Muscle layer of colon (tissue), 2 donors: Measurements from ENCODE around the gene PI4K2B.

Experiments used
- H3K27ac ChIP-seq: one replicate; pipeline ENCODE4 v1.7.0; 2013; ENCODE audit warnings: low read depth, mild to moderate bottlenecking, low read length, moderate library complexity
- H3K27me3 ChIP-seq, 2 donors: one replicate each; pipeline ENCODE4 v1.7.0; 2013; ENCODE audit warnings: low read length in 2 of 2, mild to moderate bottlenecking in 2 of 2; ENCODE audit not compliant: insufficient read depth in 2 of 2, control insufficient read depth in 1 of 2
- H3K36me3 ChIP-seq: one replicate; pipeline ENCODE4 v1.7.0; 2013; ENCODE audit warnings: mild to moderate bottlenecking, low read length; ENCODE audit not compliant: insufficient read depth
- H3K4me1 ChIP-seq: one replicate; pipeline ENCODE4 v1.7.0; 2013; ENCODE audit warnings: mild to moderate bottlenecking, low read length; ENCODE audit not compliant: insufficient read depth
- H3K4me3 ChIP-seq, 2 donors: one replicate each; pipeline ENCODE4 v1.7.0; 2013; ENCODE audit warnings: low read length in 2 of 2, low read depth in 1 of 2, mild to moderate bottlenecking in 1 of 2, moderate library complexity in 1 of 2
- H3K9ac ChIP-seq: one replicate; pipeline ENCODE4 v1.7.0; 2013; ENCODE audit warnings: low read length
- H3K9me3 ChIP-seq: one replicate; pipeline ENCODE4 v1.7.0; 2013; ENCODE audit warnings: mild to moderate bottlenecking, low read length
- donor health status: abdominal sarcoma.
- donor health status: Adenocarcinoma of cecum.

Gene PI4K2B

DNA sequence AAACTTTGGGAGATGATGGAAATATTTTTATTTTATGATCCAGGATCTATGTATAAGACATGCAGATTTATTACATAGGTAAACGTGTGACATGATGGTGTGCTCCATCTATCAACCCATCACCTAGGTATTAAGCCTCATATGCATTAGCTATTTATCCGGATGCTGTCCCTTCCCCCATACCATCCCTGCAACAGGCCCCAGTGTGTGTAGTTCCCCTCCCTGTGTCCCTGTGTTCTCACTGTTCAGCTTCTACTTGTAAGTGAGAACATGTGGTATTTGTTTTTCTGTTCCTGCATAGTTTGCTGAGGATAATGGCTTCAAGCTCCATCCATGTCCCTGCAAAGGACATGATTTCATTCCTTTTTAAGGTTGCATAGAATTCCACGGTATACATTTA lies 50.6 kb downstream of the PI4K2B start:
- H3K4me1 ChIP-seq, result no peaks in the 10 kb centered on the region
- H3K9me3 ChIP-seq, result no peaks in the 10 kb centered on the region
- H3K4me3 ChIP-seq, result no peak overlapping the region
- H3K27me3 ChIP-seq, result no peaks in the 10 kb centered on the region
- H3K36me3 ChIP-seq, result peaks cover 9% of the 10 kb centered on the region
- H3K27ac ChIP-seq, result no peak overlapping the region
- no peak overlapping the region for H3K9ac ChIP-seq

DNA sequence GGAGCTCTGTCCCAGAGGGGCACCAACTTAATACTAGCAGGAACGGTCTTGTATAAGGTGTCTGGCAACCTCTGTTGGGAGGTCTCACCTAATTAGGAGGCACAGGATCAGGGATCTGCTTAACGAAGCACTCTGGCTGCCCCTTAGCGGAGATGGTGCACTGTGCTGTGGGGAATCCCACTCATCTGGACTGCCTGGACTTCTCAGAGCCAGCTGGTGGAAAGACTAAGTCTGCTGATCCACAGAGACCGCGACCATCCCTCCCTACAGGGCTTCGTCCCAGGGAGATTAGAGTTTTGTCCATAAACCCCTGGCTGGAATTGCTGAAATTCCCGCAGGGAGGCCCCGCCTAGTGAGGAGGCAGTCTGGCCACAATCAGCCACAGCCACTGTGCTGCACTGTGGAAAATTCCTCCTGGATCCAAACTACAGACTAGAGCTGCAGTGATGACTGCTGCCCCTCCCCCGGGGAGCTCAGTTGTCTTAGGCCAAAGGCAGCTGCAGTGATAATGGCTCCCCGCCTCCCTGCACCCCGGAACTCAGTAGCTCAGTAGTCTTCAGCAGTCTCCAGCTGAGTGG lies 56.7 kb downstream of the PI4K2B start:
- H3K4me1 ChIP-seq, result no peaks in the 10 kb centered on the region
- H3K36me3 ChIP-seq, result no peaks in the 10 kb centered on the region
- H3K4me3 ChIP-seq, result no peak overlapping the region
- H3K27ac ChIP-seq, result no peak overlapping the region
- no peaks in the 10 kb centered on the region for H3K9me3 ChIP-seq
- no peak overlapping the region for H3K9ac ChIP-seq
- H3K27me3 ChIP-seq, result no peaks in the 10 kb centered on the region

DNA sequence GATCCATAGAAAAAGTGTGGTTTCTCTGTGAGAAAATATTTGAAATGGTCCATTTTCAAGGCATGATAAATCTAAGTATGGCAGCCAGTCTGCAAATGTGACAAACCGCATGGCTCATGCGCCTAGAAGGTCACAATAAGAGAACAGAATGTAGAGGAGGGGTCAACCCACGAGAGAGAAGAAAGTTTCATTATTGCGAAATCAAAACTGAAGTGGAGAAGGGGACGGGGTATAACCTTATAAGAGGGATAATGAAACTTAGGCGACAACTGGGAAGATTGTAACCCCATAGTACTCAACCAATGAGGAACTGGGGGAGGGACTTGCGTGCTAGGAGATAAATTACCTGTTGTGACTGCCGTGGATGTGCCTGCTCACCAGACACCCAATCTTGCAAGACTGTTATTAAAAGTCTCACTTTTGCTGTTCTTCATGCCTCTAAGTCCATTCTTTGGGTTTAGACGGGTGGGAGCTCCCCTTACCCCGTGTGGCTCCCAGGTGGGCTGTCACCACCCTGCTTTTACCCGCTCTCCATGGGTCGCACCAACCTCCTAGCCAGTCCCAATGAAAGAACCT lies 57.4 kb downstream of the PI4K2B start:
- no peaks in the 10 kb centered on the region for H3K27me3 ChIP-seq
- no peaks in the 10 kb centered on the region for H3K9me3 ChIP-seq
- no peak overlapping the region for H3K27ac ChIP-seq
- no peaks in the 10 kb centered on the region for H3K36me3 ChIP-seq
- H3K4me1 ChIP-seq, result no peaks in the 10 kb centered on the region
- no peak overlapping the region for H3K9ac ChIP-seq
- no peak overlapping the region for H3K4me3 ChIP-seq

DNA sequence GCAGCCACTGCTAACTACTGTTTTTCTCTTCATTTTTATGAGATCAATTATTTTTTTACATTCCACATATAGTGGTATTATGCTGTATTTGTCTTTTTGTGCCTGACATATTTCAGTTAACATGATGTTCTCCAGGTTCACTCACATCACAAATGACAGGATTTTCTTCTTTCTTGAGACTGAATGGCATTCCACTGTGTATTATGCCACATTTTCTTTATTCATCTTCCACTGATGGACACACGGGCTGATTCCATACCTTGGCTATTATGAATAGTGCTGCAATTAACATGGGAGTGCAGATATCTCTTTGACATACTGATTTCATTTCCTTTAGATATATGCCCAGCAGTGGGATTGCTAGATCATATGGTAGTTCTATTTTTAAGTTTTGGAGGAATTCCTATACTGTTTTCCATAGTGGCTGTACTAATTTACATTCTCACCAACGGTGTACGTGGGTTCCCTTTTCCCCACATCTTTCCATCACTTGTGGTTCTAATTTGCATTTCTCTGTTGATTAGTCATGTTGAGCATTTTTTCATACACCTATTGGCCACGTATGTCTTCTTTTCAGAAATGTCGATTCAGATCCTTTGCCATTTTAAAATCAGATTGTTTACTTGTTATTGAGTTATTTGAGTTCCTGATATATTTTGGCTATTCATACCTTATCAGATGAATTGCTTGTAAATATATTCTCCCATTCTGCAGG lies 63.9 kb downstream of the PI4K2B start:
- H3K4me3 ChIP-seq, result no peak overlapping the region
- no peaks in the 10 kb centered on the region for H3K27me3 ChIP-seq
- H3K9ac ChIP-seq, result no peak overlapping the region
- no peak overlapping the region for H3K27ac ChIP-seq
- H3K36me3 ChIP-seq, result no peaks in the 10 kb centered on the region
- no peaks in the 10 kb centered on the region for H3K4me1 ChIP-seq
- H3K9me3 ChIP-seq, result no peaks in the 10 kb centered on the region

DNA sequence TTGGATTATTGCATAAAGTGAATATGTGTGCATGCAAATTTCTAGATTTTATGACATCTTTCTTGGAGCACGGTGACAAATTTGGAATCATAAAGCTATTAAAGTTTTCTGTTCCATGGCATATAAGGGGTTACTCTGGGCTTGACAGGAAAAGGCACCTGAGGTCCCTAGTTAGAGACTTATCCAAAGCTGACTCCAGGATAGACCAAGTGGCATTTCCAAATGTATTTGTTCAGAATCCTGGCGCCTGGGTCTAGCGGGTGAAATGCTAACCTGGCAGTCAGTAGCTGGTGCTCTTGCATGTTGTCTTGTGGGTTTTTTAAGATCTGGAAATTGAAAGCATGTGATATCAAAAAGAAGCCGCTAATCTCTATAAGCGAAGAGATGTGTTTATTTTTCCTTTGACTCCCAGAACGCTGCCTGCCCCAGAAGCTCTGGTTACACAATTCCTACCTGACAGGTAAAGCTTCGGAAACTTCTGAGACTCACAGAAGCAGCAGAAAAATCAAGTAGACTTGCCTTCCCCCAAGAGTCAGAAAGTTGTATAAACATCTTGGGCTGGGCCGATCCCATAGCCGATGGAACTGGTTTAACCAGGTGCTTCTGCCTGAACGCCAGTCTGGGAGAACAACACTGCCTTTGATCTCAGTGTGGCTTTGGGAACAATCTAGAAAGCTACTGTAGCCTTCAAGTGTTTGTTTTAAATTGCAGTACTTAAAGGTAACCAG lies 65.8 kb downstream of the PI4K2B start:
- H3K27ac ChIP-seq, result no peak overlapping the region
- no peak overlapping the region for H3K4me3 ChIP-seq

DNA sequence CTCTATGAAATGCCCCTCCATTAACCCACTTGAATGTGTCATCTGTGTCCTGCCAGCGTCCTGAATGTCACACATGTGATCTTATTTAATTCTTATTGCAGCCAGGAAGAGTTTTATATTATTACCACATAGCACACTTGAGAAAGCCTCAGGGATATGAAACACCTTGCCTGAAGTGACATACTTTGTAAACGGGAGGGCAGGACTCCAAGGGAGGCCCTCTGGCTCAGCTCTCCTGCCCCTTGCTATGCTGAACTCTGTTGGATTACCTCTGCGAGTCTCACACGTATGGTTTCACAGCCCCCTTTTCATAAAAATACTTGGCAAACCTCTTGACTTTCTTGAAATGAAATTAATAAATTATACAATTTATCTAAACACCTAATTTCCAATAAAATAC lies 67.6 kb downstream of the PI4K2B start:
- no peaks in the 10 kb centered on the region for H3K9me3 ChIP-seq
- H3K27me3 ChIP-seq, result no peaks in the 10 kb centered on the region
- H3K36me3 ChIP-seq, result no peaks in the 10 kb centered on the region
- no peak overlapping the region for H3K9ac ChIP-seq
- no peaks in the 10 kb centered on the region for H3K4me1 ChIP-seq
- no peak overlapping the region for H3K4me3 ChIP-seq
- no peak overlapping the region for H3K27ac ChIP-seq

More for the DNA sequence above, 65.8 kb downstream of the PI4K2B start:
- Histone ChIP-seq H3K27me3 (no peaks in the 10 kb centered on the region), H3K4me1 (no peaks in the 10 kb centered on the region), H3K9me3 (no peaks in the 10 kb centered on the region), H3K36me3 (no peaks in the 10 kb centered on the region), H3K9ac (no peak overlapping the region)

DNA sequence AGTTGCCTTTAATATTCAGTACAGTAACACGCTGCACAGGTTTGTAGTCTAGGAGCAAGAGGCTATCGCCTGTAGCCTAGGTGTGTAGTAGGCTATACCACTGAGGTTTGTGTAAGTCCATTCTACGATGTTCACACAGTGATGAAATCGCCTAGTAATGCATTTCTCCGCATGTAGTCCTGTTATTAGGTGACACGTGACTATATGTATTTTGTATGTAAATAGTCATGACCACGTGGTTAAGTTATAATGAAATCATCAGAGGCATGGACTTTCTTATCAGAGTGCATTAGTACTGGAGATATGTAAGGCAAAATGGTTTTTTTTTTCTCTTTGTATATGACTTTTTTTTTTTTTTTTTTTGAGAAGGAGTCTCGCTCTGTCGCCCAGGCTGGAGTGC lies 68.8 kb downstream of the PI4K2B start:
- Histone ChIP-seq H3K4me3 (no peak overlapping the region), H3K27ac (no peak overlapping the region), H3K4me1 (no peaks in the 10 kb centered on the region), H3K27me3 (no peaks in the 10 kb centered on the region), H3K9ac (no peak overlapping the region), H3K9me3 (no peaks in the 10 kb centered on the region), H3K36me3 (no peaks in the 10 kb centered on the region)

DNA sequence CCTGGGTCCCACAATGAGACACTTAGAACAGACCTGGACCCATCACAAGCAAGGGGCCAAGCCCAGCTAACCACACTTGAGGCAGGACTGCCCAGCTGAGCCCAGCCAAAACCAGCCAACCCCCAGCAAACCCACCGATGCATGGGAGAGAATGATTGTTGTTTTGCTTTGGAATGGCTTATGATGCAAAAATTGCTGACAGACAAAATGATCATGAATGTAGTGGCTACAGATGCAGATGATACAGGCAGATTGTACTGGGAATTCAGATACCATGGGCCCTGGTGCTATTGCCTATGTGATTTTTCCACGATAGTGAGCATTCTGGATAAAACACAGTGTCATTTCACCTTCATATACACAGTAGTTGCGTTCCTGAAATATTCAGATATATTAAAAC lies 69.7 kb downstream of the PI4K2B start:
- Histone ChIP-seq H3K9me3 (no peaks in the 10 kb centered on the region), H3K27me3 (no peaks in the 10 kb centered on the region), H3K9ac (no peak overlapping the region), H3K27ac (no peak overlapping the region), H3K4me3 (no peak overlapping the region), H3K36me3 (no peaks in the 10 kb centered on the region), H3K4me1 (no peaks in the 10 kb centered on the region)

DNA sequence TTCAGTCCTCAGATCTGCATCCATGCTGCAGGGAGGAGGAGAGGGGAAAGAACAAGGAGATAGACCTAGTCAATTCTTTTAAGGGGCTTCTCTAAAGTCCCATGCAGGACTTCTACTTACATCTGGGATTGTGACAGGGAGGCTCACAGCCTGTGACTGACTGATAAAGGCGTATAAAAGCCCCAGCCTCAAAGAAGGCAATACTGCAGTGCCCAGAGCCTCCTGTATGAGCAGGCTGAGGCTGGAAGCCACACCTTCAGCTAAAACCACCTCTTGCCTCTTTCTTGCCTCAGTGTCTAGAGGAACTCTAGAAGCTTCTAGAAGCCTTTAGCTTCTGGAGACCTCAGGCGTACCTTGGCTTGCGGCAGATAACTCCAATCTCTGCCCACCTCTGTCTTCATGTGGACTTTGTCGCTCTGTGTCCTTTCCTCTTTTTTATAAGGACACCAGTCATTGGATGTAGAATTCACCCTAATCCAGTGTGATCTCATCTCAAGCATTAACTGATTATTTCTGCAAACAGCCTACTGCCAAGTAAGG lies 72.8 kb downstream of the PI4K2B start:
- H3K27me3 ChIP-seq, result no peaks in the 10 kb centered on the region
- H3K36me3 ChIP-seq, result no peaks in the 10 kb centered on the region
- no peak overlapping the region for H3K4me3 ChIP-seq
- no peak overlapping the region for H3K27ac ChIP-seq
- H3K9ac ChIP-seq, result no peak overlapping the region
- H3K9me3 ChIP-seq, result no peaks in the 10 kb centered on the region
- H3K4me1 ChIP-seq, result no peaks in the 10 kb centered on the region

DNA sequence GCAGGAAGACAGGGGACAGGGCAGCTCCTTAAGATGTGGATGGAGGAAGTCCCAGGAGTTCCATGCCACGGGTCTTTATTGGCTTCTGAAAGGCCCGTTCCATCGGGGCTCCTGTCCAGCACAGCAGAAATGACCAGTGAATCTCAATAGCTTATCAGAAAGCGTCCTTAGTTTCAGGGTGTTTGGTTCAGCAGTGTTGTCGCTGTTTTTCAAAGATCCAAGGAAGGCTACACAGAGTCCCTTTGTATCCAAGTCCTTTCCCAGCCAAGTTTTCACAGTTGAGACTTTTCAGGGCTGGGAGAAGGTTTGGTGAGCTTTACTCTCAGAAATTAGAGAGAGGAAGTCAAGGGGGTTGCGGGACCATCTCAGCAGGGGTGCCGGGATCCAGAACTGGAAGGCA lies 73.8 kb downstream of the PI4K2B start:
- no peaks in the 10 kb centered on the region for H3K9me3 ChIP-seq
- H3K4me1 ChIP-seq, result no peaks in the 10 kb centered on the region
- H3K9ac ChIP-seq, result no peak overlapping the region
- H3K36me3 ChIP-seq, result no peaks in the 10 kb centered on the region
- H3K4me3 ChIP-seq, result no peak overlapping the region
- no peak overlapping the region for H3K27ac ChIP-seq
- no peaks in the 10 kb centered on the region for H3K27me3 ChIP-seq

DNA sequence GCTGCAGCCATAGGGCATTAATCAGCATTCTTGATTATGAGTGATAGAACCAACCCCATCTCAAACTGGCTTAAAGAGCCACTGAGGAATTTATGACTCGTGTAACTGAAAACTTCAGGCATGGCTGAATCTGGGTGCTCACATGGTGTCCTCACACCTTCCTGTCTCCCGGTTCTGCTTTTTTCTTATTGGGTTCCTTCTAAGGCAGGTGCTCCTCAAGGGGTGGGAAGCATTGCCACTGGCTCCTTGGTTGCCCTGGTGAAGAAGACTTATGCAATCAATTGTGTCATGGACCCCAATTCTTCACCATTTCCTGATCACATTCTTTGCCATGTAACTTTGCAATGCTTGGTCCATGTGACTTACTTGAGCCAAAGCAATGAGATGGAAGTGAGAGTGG lies 74.5 kb downstream of the PI4K2B start:
- H3K9me3 ChIP-seq, result no peaks in the 10 kb centered on the region

More for the DNA sequence above, 74.5 kb downstream of the PI4K2B start:
- Histone ChIP-seq H3K4me1 (peaks cover 4% of the 10 kb centered on the region), H3K27ac (no peak overlapping the region), H3K4me3 (no peak overlapping the region), H3K36me3 (no peaks in the 10 kb centered on the region), H3K9ac (no peak overlapping the region), H3K27me3 (no peaks in the 10 kb centered on the region)
